Measurements from ENCODE around the gene TMEM31. TPM values are rescaled to one million over a fixed set of nuclear protein-coding genes. Genes with fewer than 3 reads are reported as not detected.

Gene TMEM31
- total and polyA plus RNA-seq, 2 donors (not counting 1 experiment from before 2014, with no cell fraction given), result 0.25 TPM; not detected in 1

- Mint-ChIP-seq H3K9me3 (ENCODE audit: insufficient read depth) (no peaks in the 10 kb centered on the region), H3K27ac (no peak overlapping the region), H3K27me3 (peaks cover 6% of the 10 kb centered on the region), H3K4me1 (peaks cover 7% of the 10 kb centered on the region), H3K4me3 (no peak overlapping the region)
- ChIA-PET POLR2A (no interaction called here), CTCF (no interaction called here)
- 80% methylated on average over 2 of the region's 4 CpGs for WGBS (ENCODE audit: insufficient coverage)
- no peak for TF ChIP-seq CTCF (IDR thresholded peaks at IDR 0.05)
- no peak for TF ChIP-seq EZH2 (IDR thresholded peaks at IDR 0.05; ENCODE audit: borderline replicate concordance, insufficient read depth, low read depth, low read length, poor library complexity, severe bottlenecking)
- H3K79me2 ChIP-seq (ENCODE audit: control insufficient read depth, insufficient read depth, low read length), result no peaks in the 10 kb centered on the region
- H3K27ac ChIP-seq (ENCODE audit: low read length in 2 of 2), result no peak overlapping the region
- no peaks in the 10 kb centered on the region for H3K36me3 ChIP-seq (replicated peaks in 1 of 2; ENCODE audit: control extremely low read depth in 1 of 2, control insufficient read depth in 1 of 2, extremely low read depth in 1 of 2, insufficient read depth in 2 of 2, low read length in 1 of 2)
- no peak overlapping the region for H3K4me2 ChIP-seq (replicated peaks; ENCODE audit: low read depth, low read length, poor library complexity, severe bottlenecking)
- DNase-seq (no peak), ATAC-seq (ENCODE audit: low read depth) (no peak)
- no peaks in the 10 kb centered on the region for H3K4me1 ChIP-seq (ENCODE audit: control insufficient read depth in 2 of 2, insufficient read depth in 2 of 2, low read length in 2 of 2)
- H2AFZ ChIP-seq (ENCODE audit: insufficient read depth, low read depth, low read length, poor library complexity, severe bottlenecking), result no peak overlapping the region
- H4K20me1 ChIP-seq (ENCODE audit: control insufficient read depth, insufficient read depth, low read length, poor library complexity, severe bottlenecking), result no peaks in the 10 kb centered on the region
- intact Hi-C loops (cut with micrococcal nuclease), result no loop called here
- no peaks in the 10 kb centered on the region for H3K27me3 ChIP-seq (replicated peaks in 1 of 4; ENCODE audit: control extremely low read depth in 1 of 4, control insufficient read depth in 3 of 4, insufficient read depth in 4 of 4, low read length in 3 of 4)
- H3K4me3 ChIP-seq (ENCODE audit: control extremely low read depth in 1 of 5, extremely low read depth in 1 of 5, insufficient read depth in 1 of 5, low read depth in 2 of 5, low read length in 4 of 5), result no peak overlapping the region
- H3K9me3 ChIP-seq (ENCODE audit: control extremely low read depth in 1 of 3, control insufficient read depth in 2 of 3, insufficient read depth in 1 of 3, low read length in 2 of 3), result no peaks in the 10 kb centered on the region
- no peak overlapping the region for H3K9ac ChIP-seq (ENCODE audit: low read length)
Measured at GRCh38 chrX:103734125-103734760, 23.5 kb downstream of the TMEM31 start.

- H3K4me3 ChIP-seq (ENCODE audit: control extremely low read depth in 1 of 5, extremely low read depth in 1 of 5, insufficient read depth in 1 of 5, low read depth in 2 of 5, low read length in 4 of 5), result no peak overlapping the region
- H3K27me3 Mint-ChIP-seq, result peaks cover 6% of the 10 kb centered on the region
- no peaks in the 10 kb centered on the region for H3K4me1 Mint-ChIP-seq
- H3K9me3 Mint-ChIP-seq (ENCODE audit: insufficient read depth), result no peaks in the 10 kb centered on the region
- ChIA-PET POLR2A (no interaction called here), CTCF (interaction anchor here (1.1 kb wide), 1 partner anchor 27 kb away, joined by 3 read pairs; the partner anchor contains the start of gene TMEM31)
- H3K27me3 ChIP-seq (replicated peaks in 1 of 4; ENCODE audit: control extremely low read depth in 1 of 4, control insufficient read depth in 3 of 4, insufficient read depth in 4 of 4, low read length in 3 of 4), result no peaks in the 10 kb centered on the region
- no peaks in the 10 kb centered on the region for H4K20me1 ChIP-seq (ENCODE audit: control insufficient read depth, insufficient read depth, low read length, poor library complexity, severe bottlenecking)
- TF ChIP-seq EZH2 (IDR thresholded peaks at IDR 0.05; ENCODE audit: borderline replicate concordance, insufficient read depth, low read depth, low read length, poor library complexity, severe bottlenecking) (no peak), CTCF (IDR thresholded peaks at IDR 0.05) (no peak)
- no peak overlapping the region for H3K4me3 Mint-ChIP-seq
- H3K27ac ChIP-seq (ENCODE audit: low read length in 2 of 2), result no peak overlapping the region
- no peak overlapping the region for H3K9ac ChIP-seq (ENCODE audit: low read length)
- no peaks in the 10 kb centered on the region for H3K36me3 ChIP-seq (replicated peaks in 1 of 2; ENCODE audit: control extremely low read depth in 1 of 2, control insufficient read depth in 1 of 2, extremely low read depth in 1 of 2, insufficient read depth in 2 of 2, low read length in 1 of 2)
- ATAC-seq (ENCODE audit: low read depth), result no peak
- no peaks in the 10 kb centered on the region for H3K4me1 ChIP-seq (ENCODE audit: control insufficient read depth in 2 of 2, insufficient read depth in 2 of 2, low read length in 2 of 2)
- no peak overlapping the region for H3K27ac Mint-ChIP-seq
- DNase-seq, result no peak
- no peaks in the 10 kb centered on the region for H3K9me3 ChIP-seq (ENCODE audit: control extremely low read depth in 1 of 3, control insufficient read depth in 2 of 3, insufficient read depth in 1 of 3, low read length in 2 of 3)
- H3K79me2 ChIP-seq (ENCODE audit: control insufficient read depth, insufficient read depth, low read length), result no peaks in the 10 kb centered on the region
- intact Hi-C loops (cut with micrococcal nuclease), result no loop called here
- no peak overlapping the region for H2AFZ ChIP-seq (ENCODE audit: insufficient read depth, low read depth, low read length, poor library complexity, severe bottlenecking)
- no peak overlapping the region for H3K4me2 ChIP-seq (replicated peaks; ENCODE audit: low read depth, low read length, poor library complexity, severe bottlenecking)
Measured at GRCh38 chrX:103737696-103738095, 27.0 kb downstream of the TMEM31 start.

Measured in B cell (primary cell).